HG03103 (cell line): ENCODE data around the gene HS3ST3B1.

ENCODE experiments used
- ATAC-seq: cut with Tn5 transposase; IDR thresholded peaks from one replicate; pipeline ENCODE4 v1.9.1; 2021; ENCODE audit warnings: low read depth; ENCODE audit not compliant: unreplicated experiment

HS3ST3B1 gene

DNA sequence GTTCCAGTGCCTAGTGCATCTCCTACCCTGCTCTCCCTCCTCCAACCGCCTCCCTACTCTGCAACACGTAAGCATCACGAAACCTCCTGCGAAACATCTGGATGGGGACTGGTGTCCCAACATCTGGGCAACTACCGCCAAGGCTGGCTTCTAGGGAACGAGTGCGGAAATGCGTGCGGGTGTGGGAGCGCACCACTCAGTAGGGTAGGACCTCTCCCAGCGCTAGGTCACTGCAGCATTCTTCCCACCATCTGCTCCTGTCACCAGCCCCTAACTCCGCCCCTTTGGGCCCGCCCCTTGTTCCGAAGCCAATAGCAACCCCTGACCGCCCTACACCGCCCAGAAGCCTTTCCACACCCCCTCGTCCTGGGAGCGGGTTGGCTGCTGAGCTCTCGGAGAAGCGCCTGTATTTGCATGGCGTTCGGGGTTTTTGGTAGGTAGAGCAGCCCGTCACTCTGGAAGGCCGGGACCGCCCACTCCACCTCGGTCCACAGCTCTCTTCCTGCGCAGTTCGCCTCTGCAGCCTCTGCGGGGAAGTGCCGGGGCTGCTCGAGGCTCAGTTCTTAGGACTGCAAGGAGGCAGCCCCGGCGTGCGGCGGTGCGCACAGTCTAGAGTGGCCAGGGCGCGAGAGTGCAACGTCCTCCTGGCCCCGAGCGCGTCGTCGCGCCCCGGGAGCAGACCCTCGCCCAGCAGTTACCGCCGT lies at the start of gene HS3ST3B1:
TSS of gene HS3ST3B1 (plus strand) at position 507 of the 704 bp plus-strand sequence. CDS start 438 bp downstream, outside the sequence.
- peak; percentile 91 for ATAC-seq

GRCh38 chr17:14261406-14261805 lies 39.5 kb upstream of the HS3ST3B1 start:
- no peak for ATAC-seq

DNA sequence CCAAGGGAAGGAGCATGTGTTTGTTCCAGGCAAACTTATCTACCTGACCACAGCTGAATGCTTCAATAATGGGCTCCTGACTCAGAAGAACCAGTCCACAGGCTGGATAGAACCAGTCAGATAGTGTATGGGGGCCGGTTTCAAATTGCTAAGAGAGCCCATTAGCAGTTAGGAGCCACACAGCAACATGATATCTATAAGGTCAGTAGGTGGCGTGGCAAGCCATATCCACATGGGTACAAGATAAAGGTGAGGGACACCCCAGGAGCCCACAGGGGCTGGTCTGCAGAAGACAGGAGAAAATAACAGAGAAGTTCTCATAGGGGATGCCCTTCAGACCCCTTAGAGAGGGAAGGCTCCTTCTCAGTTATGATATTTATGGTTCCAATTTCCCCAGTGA lies 32.6 kb upstream of the HS3ST3B1 start:
- no peak for ATAC-seq

- ATAC-seq = no peak
Measured at GRCh38 chr17:14269473-14269872, 31.4 kb upstream of the HS3ST3B1 start.

GRCh38 chr17:14270508-14270907 lies 30.4 kb upstream of the HS3ST3B1 start:
- no peak for ATAC-seq

DNA sequence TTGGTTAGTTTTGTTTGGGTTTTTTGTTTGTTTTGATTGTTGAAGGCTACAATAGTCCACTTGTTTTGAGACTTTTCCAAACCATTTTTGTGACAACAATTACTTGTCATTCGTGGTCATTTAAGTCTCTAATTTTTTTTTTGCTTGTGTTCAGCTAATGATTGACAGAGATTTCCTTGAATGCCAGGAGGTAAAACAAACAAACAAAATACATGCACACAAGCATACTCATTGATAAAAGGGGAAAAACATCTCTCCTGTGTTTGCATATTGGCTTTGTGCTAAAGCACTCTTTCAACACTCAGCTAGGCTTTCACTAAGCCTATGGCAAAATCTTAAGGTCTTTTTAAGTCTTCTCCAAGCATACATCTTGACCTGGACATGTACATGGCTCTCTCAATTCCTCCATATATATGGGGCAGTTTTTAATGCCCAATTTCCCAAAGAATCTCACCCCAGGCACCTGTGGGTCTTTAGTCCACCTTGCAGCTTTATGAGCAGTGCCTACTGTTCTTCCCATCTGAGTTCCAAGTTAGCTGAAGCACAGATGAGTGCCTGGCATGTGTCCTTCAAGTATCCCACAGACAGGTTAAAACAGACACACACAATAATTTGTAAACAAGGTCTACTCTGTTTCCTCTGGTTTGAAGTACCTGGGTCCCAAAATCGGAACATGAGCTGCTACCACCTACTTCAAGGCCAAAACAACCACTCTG lies 24.2 kb upstream of the HS3ST3B1 start:
- no peak for ATAC-seq

- no peak for ATAC-seq
Measured at GRCh38 chr17:14281530-14281929, 19.4 kb upstream of the HS3ST3B1 start.

- no peak for ATAC-seq
Measured at GRCh38 chr17:14282726-14283125, 18.2 kb upstream of the HS3ST3B1 start.

DNA sequence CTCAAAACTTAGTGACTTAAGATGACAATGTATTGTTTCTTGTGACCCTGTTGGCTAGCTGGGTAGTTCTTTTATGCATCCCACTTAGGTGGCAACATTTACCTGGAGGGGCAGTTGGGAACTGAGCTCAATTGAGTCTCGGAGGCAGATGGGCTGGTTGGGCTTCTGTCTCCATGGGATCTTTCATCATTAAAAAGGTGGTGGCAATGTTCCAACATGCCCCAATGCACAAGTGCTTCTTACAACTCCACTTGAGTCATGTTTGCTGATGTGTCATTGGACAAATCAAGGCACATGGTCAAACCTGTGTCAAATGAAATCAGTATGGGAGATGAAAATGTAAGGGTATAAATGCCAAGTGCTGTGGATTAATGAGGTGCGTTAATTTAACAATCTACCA lies 11.7 kb upstream of the HS3ST3B1 start:
- no peak for ATAC-seq

DNA sequence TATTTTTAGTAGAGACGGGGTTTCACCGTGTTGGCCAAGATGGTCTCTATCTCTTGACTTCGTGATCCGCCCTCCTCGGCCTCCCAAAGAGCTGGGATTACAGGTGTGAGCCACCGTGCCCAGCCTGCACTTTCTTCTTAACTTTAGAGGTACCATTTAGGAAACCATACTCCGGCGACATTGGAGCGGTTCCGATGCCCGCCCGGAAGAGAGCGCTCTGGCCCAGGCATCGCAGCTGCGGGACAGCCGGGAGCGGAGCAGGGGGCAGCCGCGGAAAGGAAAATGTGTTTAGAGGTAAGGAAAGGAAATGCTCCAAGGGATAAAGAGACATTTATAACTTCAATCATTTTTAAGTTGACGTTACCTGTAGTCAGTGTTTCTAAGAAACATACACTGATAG lies 6.0 kb upstream of the HS3ST3B1 start:
- no peak for ATAC-seq

- no peak for ATAC-seq
Measured at GRCh38 chr17:14295676-14296075, 5.2 kb upstream of the HS3ST3B1 start.

GRCh38 chr17:14296166-14296910 lies 4.5 kb upstream of the HS3ST3B1 start:
- ATAC-seq = no peak

- ATAC-seq = no peak
Measured at GRCh38 chr17:14297161-14297851, 3.6 kb upstream of the HS3ST3B1 start.

DNA sequence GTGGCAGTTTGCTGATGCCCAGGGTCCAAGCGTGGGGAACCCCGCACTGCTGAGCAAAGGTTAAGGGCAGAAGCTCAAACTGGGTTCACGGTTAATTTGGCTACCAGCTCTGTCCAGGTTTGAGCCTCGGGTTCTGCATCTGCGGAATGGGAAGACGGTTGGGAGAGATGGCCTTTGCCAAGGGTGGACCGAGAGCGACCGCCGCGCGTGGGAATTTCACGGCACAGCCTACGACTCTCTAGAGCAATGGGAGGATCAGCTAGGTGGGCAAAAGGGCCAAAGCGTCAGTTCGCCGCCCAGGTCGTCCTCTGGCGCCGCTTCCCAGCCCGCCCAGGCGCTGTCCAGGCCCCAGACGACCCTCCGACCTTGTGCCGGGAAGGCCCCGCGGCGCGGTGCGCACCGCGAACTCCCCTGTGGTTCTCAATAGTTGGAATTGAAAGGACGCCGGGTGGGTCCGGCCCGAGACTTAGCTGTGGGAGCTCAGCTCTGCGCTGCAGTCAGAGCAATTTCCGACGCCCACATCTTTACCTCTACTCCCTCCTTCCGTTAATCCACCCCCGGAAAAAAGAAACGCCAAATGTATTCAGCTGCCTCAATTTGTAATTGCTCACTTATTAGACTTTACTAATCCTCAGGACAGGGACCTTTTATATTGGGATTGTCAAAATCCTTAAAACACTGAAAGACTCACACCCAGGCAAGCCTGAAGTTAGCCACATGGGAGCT lies 2.5 kb upstream of the HS3ST3B1 start:
- no peak for ATAC-seq

DNA sequence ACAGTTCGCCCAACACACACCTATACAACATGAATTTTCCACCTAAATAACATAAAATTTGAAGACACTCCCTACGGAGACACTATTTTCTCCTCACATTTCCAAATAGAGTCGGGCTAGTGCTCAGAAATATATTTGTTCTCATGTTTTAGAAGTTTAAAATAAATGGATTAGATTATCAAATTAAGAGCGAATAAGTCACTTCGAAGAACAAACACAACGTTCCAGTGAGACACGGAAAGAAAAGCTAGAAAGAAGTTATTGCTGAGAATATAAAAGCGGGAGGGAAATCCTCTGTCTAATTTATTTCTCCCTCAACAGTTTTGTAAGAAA lies 2.0 kb upstream of the HS3ST3B1 start:
- no peak for ATAC-seq

DNA sequence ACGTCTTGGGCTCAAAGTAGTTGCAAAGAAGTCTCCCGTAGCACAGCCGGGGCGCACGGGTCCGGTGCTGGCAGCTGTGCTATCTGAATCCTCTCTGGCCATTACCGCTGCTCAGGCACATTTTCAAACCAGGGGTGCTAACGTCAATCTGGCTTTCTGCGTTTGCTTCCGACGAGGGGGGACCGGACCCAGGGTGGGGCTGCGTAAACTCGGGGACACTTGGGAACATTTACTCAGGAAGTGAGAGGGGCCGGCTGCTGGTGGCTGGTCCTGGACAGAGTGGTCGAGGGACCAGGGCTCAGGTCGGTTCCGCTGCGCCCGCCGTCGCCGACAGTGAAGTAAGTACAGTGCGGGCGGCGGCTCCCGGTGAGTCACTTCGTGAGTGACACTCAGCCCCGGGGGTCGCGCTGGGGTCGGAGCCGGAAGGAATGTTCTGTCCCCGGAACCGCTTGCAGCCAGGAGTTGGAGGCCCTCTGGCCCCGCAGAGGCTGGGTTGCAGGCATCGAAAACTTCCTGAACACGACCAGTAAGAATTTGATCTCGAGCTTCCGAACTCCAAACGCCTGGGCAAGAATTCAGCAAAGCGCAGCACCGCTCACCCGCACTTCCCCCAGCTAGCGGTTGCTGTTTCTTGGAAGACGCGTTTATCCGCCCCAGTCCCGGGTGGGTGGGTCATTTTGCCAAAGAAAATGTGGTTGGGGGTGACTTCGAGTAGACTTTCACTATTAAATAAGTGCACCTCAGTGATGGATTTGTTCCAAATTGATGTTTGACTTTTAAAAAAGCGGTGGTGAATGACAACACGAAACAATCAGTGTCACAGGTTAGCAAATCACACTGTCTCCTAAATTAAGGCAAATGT lies 1.4 kb upstream of the HS3ST3B1 start:
- ATAC-seq = no peak

GRCh38 chr17:14301279-14302090 lies 604 bp downstream of the HS3ST3B1 start:
- ATAC-seq = no peak

- no peak for ATAC-seq
Measured at GRCh38 chr17:14302091-14302430, 1.2 kb downstream of the HS3ST3B1 start.
